ENCODE results near the gene TIE1. TPM values are rescaled to one million over a fixed set of nuclear protein-coding genes. Genes with fewer than 3 reads are reported as not detected.

Gene TIE1
- total RNA-seq, 4 donors from 2014 or later: 8.8 to 23.3 (median 10.9) TPM

GRCh38 chr1:43299101-43299500, 1.7 kb upstream of the TIE1 start:
- intact Hi-C loops (cut with DNase I; ENCODE audit: low total_unique reads): no loop called here
- TF ChIP-seq CTCF (IDR thresholded peaks at IDR 0.05) (no peak), POLR2A (IDR thresholded peaks at IDR 0.05) (no peak)
- H3K4me3 ChIP-seq (ENCODE audit: low read depth, poor library complexity, severe bottlenecking): no peak overlapping the region
- no peak for DNase-seq (ENCODE audit: low spot score in 2 of 2)

GRCh38 chr1:43302201-43302600, 1.4 kb downstream of the TIE1 start:
- WGBS, 2 donors: 61 to 80% methylated on average over 1 of the region's 1 CpG
- no peak overlapping the region for H3K4me3 ChIP-seq (ENCODE audit: low read depth, poor library complexity, severe bottlenecking)
- TF ChIP-seq POLR2A (IDR thresholded peaks at IDR 0.05) (no peak), CTCF (IDR thresholded peaks at IDR 0.05) (no peak)
- DNase-seq (ENCODE audit: low spot score in 2 of 2): no peak
- intact Hi-C loops (cut with DNase I; ENCODE audit: low total_unique reads): no loop called here

- intact Hi-C loops (cut with DNase I; ENCODE audit: low total_unique reads): no loop called here
- TF ChIP-seq POLR2A (IDR thresholded peaks at IDR 0.05): no peak
- TF ChIP-seq CTCF (IDR thresholded peaks at IDR 0.05): no peak
- WGBS, 2 donors: 84 to 88% methylated on average over 7 of the region's 7 CpGs
- no peak for DNase-seq (ENCODE audit: low spot score in 2 of 2)
- H3K4me3 ChIP-seq (ENCODE audit: low read depth, poor library complexity, severe bottlenecking): no peak overlapping the region
Measured at GRCh38 chr1:43302721-43303470, 2.1 kb downstream of the TIE1 start.

- TF ChIP-seq POLR2A (IDR thresholded peaks at IDR 0.05) (no peak), CTCF (IDR thresholded peaks at IDR 0.05) (no peak)
- intact Hi-C loops (cut with DNase I; ENCODE audit: low total_unique reads): no loop called here
- 68 to 70% methylated on average over 8 of the region's 8 CpGs for WGBS, 2 donors
- no peak for DNase-seq (ENCODE audit: low spot score in 2 of 2)
- H3K4me3 ChIP-seq (ENCODE audit: low read depth, poor library complexity, severe bottlenecking): no peak overlapping the region
Measured at GRCh38 chr1:43303471-43304313, 2.9 kb downstream of the TIE1 start.

- H3K4me3 ChIP-seq (ENCODE audit: low read depth, poor library complexity, severe bottlenecking): no peak overlapping the region
Measured at GRCh38 chr1:43304314-43304681, 3.5 kb downstream of the TIE1 start.

More at GRCh38 chr1:43304314-43304681, 3.5 kb downstream of the TIE1 start:
- WGBS, 2 donors: 52 to 56% methylated on average over 8 of the region's 8 CpGs
- no peak for DNase-seq (ENCODE audit: low spot score in 2 of 2)
- TF ChIP-seq POLR2A (IDR thresholded peaks at IDR 0.05) (no peak), CTCF (IDR thresholded peaks at IDR 0.05) (no peak)
- intact Hi-C loops (cut with DNase I; ENCODE audit: low total_unique reads): no loop called here
